WTC11 (cell line): Measurements from ENCODE around the gene SRCIN1. TPM values are rescaled to one million over a fixed set of nuclear protein-coding genes. Genes with fewer than 3 reads are reported as not detected.

Source experiments
- ATAC-seq: fragments of 200-7000 bp; cut with Tn5 transposase; 2 replicates; pipeline ENCODE4 v1.10.0; 2021; ENCODE audit warnings: mild to moderate bottlenecking, moderate library complexity
- CTCF ChIA-PET: fragments of 300-600 bp; sonication (Branson Sonifier 250); formaldehyde crosslinking; loops from one replicate; lab custom pipeline; 2021; ENCODE audit warnings: antibody characterized with exemption; lab: Charles Lee
- POLR2A ChIA-PET: fragments of 350-600 bp; sonication (Branson Sonifier 250); formaldehyde crosslinking; loops from one replicate; lab custom pipeline; 2021; ENCODE audit warnings: antibody characterized with exemption; lab: Charles Lee
- DNase-seq: peaks from one replicate; pipeline ENCODE4 v3.0.0; 2021; ENCODE audit warnings: low spot score
- H3K27ac Mint-ChIP-seq: 2 replicates; pipeline ENCODE4 v1.8.0; 2021; ENCODE audit warnings: mixed read lengths
- H3K27me3 Mint-ChIP-seq: 2 replicates; pipeline ENCODE4 v1.8.0; 2021; ENCODE audit warnings: low read depth, mild to moderate bottlenecking, moderate library complexity, mixed read lengths
- H3K36me3 Mint-ChIP-seq: 2 replicates; pipeline ENCODE4 v1.8.0; 2021; ENCODE audit warnings: mixed read lengths
- H3K4me1 Mint-ChIP-seq: 2 replicates; pipeline ENCODE4 v1.8.0; 2022; ENCODE audit warnings: mixed read lengths
- H3K4me3 Mint-ChIP-seq: 2 replicates; pipeline ENCODE4 v1.8.0; 2021; ENCODE audit warnings: mild to moderate bottlenecking, moderate library complexity, mixed read lengths
- H3K9me3 Mint-ChIP-seq: 2 replicates; pipeline ENCODE4 v1.8.0; 2021; ENCODE audit warnings: mixed read lengths
- CREM ChIP-seq: sonication (generic); formaldehyde crosslinking; IDR thresholded peaks from 2 replicates; pipeline ENCODE4 v1.8.1; 2022; ENCODE audit warnings: mild to moderate bottlenecking, missing genetic modification reagents, moderate library complexity
- JAZF1 ChIP-seq: fragments of 250-450 bp; sonication (Bioruptor Pico); IDR thresholded peaks from 2 replicates; pipeline ENCODE4 v1.9.0; 2021; ENCODE audit warnings: moderate library complexity, mild to moderate bottlenecking, inconsistent platforms
- MYBL2 ChIP-seq: sonication (generic); formaldehyde crosslinking; IDR thresholded peaks from 2 replicates; pipeline ENCODE4 v1.8.1; 2023; ENCODE audit warnings: mild to moderate bottlenecking, moderate library complexity, missing genetic modification reagents
- NFYB ChIP-seq: sonication (generic); formaldehyde crosslinking; conservative IDR thresholded peaks from 2 replicates; pipeline ENCODE4 v1.8.0; 2022; ENCODE audit warnings: low read depth, missing genetic modification reagents
- SP1 ChIP-seq: sonication (generic); formaldehyde crosslinking; conservative IDR thresholded peaks from 2 replicates; pipeline ENCODE4 v1.8.1; 2022; ENCODE audit warnings: missing genetic modification reagents
- TCF7 ChIP-seq: sonication (generic); formaldehyde crosslinking; IDR thresholded peaks from 2 replicates; pipeline ENCODE4 v1.8.0; 2022; ENCODE audit warnings: mild to moderate bottlenecking, low read depth, missing genetic modification reagents, moderate library complexity
- TEAD1 ChIP-seq: sonication (generic); formaldehyde crosslinking; IDR thresholded peaks from 2 replicates; pipeline ENCODE4 v1.8.0; 2022; ENCODE audit warnings: mild to moderate bottlenecking, missing genetic modification reagents
- ZBTB21 ChIP-seq: sonication (generic); formaldehyde crosslinking; IDR thresholded peaks from 2 replicates; pipeline ENCODE4 v1.8.1; 2023; ENCODE audit warnings: mild to moderate bottlenecking, missing genetic modification reagents, borderline replicate concordance
- ZNF138 ChIP-seq: sonication (generic); formaldehyde crosslinking; conservative IDR thresholded peaks from 2 replicates; pipeline ENCODE4 v1.8.1; 2022; ENCODE audit warnings: mild to moderate bottlenecking, moderate library complexity, missing genetic modification reagents
- ZNF232 ChIP-seq: sonication (generic); formaldehyde crosslinking; IDR thresholded peaks from 2 replicates; pipeline ENCODE4 v1.8.0; 2022; ENCODE audit warnings: mild to moderate bottlenecking, missing genetic modification reagents
- ZNF263 ChIP-seq: sonication (generic); formaldehyde crosslinking; IDR thresholded peaks from 2 replicates; pipeline ENCODE4 v1.8.1; 2022; ENCODE audit warnings: low read depth, mild to moderate bottlenecking, moderate library complexity, missing genetic modification reagents
- ZNF671 ChIP-seq: fragments of 250-450 bp; sonication (Bioruptor Pico); IDR thresholded peaks from 2 replicates; pipeline ENCODE4 v1.8.0; 2021; ENCODE audit warnings: mild to moderate bottlenecking
- total RNA-seq: library from RNA; stranded (reverse); gene quantifications from 3 replicates; pipeline ENCODE4 v1.2.3, GENCODE V29; 2021
- TF ChIP-seq, protein P1 (sequence below): sonication (generic); formaldehyde crosslinking; IDR thresholded peaks from 2 replicates; pipeline ENCODE4 v1.8.0; 2022; ENCODE audit warnings: mild to moderate bottlenecking, missing genetic modification reagents
- TF ChIP-seq, protein P2 (sequence below): sonication (generic); formaldehyde crosslinking; IDR thresholded peaks from 2 replicates; pipeline ENCODE4 v1.8.0; 2023; ENCODE audit warnings: mild to moderate bottlenecking, missing genetic modification reagents
- TF ChIP-seq, protein P3 (sequence below): sonication (generic); formaldehyde crosslinking; IDR thresholded peaks from 2 replicates; pipeline ENCODE4 v1.8.1; 2022; ENCODE audit warnings: low read depth, mild to moderate bottlenecking, moderate library complexity, missing genetic modification reagents, borderline replicate concordance
- TF ChIP-seq, protein P4 (sequence below): sonication (generic); formaldehyde crosslinking; IDR thresholded peaks from 2 replicates; pipeline ENCODE4 v1.8.1; 2022; ENCODE audit warnings: mild to moderate bottlenecking, moderate library complexity, missing genetic modification reagents
- TF ChIP-seq, protein P5 (sequence below): sonication (generic); formaldehyde crosslinking; IDR thresholded peaks from 2 replicates; pipeline ENCODE4 v1.8.1; 2023; ENCODE audit warnings: mild to moderate bottlenecking, missing genetic modification reagents, moderate library complexity
- TF ChIP-seq, protein P6 (sequence below): sonication (generic); formaldehyde crosslinking; IDR thresholded peaks from 2 replicates; pipeline ENCODE4 v1.8.1; 2023; ENCODE audit warnings: mild to moderate bottlenecking, missing genetic modification reagents, moderate library complexity

SRCIN1 gene
- total RNA-seq, 1 experiment from 2014 or later: 17.3 TPM

DNA sequence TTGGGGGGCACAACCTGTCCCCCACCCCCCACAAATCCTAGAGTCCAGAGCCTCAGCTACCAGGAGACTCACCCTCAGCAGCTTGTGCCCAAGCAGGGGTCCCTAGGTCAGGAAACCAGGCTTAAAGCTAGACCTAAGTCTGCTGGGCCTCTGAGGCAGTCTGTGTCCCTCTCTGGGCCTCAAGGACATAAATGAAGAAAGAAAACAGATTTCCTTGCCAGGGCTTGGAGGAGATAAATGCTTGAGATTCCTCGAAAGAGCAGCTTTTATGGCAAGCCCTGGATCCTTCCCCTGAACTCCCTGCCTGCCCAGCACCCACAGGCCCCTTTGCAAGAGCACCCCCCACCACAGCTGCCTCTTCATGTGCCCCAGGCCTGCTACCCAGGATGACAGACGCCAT, 3.3 kb downstream of the SRCIN1 start (continued):
- TF ChIP-seq, protein P1, sequence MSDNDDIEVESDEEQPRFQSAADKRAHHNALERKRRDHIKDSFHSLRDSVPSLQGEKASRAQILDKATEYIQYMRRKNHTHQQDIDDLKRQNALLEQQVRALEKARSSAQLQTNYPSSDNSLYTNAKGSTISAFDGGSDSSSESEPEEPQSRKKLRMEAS (CRISPR knock-in tag): no peak
- TF ChIP-seq ZBTB21 (no peak), MYBL2 (CRISPR knock-in tag) (no peak), ZNF671 (CRISPR knock-in tag) (no peak), TCF7 (no peak)
- TF ChIP-seq, protein P2, sequence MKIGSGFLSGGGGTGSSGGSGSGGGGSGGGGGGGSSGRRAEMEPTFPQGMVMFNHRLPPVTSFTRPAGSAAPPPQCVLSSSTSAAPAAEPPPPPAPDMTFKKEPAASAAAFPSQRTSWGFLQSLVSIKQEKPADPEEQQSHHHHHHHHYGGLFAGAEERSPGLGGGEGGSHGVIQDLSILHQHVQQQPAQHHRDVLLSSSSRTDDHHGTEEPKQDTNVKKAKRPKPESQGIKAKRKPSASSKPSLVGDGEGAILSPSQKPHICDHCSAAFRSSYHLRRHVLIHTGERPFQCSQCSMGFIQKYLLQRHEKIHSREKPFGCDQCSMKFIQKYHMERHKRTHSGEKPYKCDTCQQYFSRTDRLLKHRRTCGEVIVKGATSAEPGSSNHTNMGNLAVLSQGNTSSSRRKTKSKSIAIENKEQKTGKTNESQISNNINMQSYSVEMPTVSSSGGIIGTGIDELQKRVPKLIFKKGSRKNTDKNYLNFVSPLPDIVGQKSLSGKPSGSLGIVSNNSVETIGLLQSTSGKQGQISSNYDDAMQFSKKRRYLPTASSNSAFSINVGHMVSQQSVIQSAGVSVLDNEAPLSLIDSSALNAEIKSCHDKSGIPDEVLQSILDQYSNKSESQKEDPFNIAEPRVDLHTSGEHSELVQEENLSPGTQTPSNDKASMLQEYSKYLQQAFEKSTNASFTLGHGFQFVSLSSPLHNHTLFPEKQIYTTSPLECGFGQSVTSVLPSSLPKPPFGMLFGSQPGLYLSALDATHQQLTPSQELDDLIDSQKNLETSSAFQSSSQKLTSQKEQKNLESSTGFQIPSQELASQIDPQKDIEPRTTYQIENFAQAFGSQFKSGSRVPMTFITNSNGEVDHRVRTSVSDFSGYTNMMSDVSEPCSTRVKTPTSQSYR (CRISPR knock-in tag): no peak
- TF ChIP-seq, protein P3, sequence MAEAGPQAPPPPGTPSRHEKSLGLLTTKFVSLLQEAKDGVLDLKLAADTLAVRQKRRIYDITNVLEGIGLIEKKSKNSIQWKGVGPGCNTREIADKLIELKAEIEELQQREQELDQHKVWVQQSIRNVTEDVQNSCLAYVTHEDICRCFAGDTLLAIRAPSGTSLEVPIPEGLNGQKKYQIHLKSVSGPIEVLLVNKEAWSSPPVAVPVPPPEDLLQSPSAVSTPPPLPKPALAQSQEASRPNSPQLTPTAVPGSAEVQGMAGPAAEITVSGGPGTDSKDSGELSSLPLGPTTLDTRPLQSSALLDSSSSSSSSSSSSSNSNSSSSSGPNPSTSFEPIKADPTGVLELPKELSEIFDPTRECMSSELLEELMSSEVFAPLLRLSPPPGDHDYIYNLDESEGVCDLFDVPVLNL: no peak

DNA sequence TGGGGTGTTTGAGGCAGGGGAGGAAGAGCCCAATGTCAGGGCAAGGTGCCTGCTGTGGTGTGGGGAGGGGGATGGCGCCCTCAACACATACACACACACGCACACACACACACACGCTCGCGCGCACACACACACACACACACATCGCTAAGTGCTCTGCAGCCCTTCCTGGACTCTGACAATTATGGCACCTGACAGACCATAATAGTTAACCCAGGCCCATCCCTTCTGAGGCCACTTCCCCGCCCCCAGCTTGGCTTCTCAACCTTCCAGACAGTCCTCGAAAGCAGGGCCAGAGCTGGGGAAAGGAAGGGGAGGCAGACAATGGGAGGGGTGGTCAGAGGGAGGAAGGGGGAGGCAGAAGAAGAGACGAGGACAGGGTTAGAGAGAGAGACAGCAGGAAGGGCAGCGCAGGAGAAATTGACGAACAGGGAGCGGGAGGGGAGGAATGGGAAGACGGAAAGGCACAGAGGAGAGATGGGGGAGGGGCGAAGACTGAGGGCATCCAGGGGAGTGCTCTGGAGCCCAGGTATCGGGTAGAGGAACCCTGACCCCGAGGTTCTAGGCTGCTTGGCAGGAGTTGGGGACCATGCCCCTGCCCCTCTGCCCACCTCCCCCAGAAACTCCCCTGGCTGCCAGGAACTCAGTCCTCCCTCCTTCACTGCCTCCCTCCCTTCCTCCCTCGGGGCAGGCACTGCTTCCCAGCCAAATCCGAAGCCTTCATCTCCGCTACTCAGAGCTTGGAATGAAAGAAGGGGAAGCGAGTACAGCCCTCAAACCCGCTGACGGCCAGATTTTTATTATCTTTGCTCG, 4.0 kb downstream of the SRCIN1 start:
- Mint-ChIP-seq H3K36me3 (no peaks in the 10 kb centered on the region), H3K4me3 (peak overlapping the region; percentile 64), H3K27me3 (peaks cover 54% of the 10 kb centered on the region), H3K4me1 (peaks cover 77% of the 10 kb centered on the region), H3K27ac (peak overlapping the region; percentile 60), H3K9me3 (no peaks in the 10 kb centered on the region)
- DNase-seq: peak; percentile 57
- ATAC-seq: peak; percentile 0; the same call in 1 of the 2 replicates
- TF ChIP-seq ZNF263 (CRISPR knock-in tag) (peak; percentile 68), ZNF232 (CRISPR knock-in tag) (no peak)
- POLR2A ChIA-PET: interaction anchor here (0.6 to 1.1 kb wide), 3 partner anchors 30 to 70 kb away, joined by 3 to 5 read pairs (median 3); no protein-coding TSS in a partner anchor
- CTCF ChIA-PET: interaction anchor here (0.7 to 27.2 kb wide), 8 partner anchors 8 to 91 kb away, joined by 3 to 727 read pairs (median 10); partner anchors contain the start of gene EPOP

DNA sequence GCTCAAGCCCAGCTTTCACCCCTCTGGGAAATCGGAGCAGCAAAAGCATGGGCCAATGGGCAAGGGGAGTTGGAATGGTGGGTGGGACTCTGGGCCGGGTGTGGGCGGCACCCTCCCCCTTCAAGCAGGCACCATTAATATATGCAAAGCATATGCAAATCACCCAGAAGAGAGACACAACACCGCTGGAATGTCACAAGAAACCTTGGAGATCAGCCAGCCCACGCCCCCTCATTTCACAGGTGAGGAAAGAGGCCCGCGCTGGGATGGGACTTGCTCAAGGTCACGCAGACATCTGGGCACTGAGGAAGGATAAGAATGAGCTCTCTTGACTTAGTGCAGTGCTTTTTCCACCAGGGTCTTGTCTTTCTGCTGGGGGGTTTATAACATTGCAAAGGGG, 4.8 kb downstream of the SRCIN1 start:
- TF ChIP-seq ZNF138 (CRISPR knock-in tag) (no peak), CREM (CRISPR knock-in tag) (no peak), TEAD1 (CRISPR knock-in tag) (no peak), JAZF1 (CRISPR knock-in tag) (no peak), SP1 (CRISPR knock-in tag) (no peak), NFYB (CRISPR knock-in tag) (no peak)
- TF ChIP-seq, protein P4, sequence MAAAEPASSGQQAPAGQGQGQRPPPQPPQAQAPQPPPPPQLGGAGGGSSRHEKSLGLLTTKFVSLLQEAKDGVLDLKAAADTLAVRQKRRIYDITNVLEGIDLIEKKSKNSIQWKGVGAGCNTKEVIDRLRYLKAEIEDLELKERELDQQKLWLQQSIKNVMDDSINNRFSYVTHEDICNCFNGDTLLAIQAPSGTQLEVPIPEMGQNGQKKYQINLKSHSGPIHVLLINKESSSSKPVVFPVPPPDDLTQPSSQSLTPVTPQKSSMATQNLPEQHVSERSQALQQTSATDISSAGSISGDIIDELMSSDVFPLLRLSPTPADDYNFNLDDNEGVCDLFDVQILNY (CRISPR knock-in tag): no peak
- TF ChIP-seq, protein P5, sequence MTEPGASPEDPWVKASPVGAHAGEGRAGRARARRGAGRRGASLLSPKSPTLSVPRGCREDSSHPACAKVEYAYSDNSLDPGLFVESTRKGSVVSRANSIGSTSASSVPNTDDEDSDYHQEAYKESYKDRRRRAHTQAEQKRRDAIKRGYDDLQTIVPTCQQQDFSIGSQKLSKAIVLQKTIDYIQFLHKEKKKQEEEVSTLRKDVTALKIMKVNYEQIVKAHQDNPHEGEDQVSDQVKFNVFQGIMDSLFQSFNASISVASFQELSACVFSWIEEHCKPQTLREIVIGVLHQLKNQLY: no peak
- TF ChIP-seq, protein P6, sequence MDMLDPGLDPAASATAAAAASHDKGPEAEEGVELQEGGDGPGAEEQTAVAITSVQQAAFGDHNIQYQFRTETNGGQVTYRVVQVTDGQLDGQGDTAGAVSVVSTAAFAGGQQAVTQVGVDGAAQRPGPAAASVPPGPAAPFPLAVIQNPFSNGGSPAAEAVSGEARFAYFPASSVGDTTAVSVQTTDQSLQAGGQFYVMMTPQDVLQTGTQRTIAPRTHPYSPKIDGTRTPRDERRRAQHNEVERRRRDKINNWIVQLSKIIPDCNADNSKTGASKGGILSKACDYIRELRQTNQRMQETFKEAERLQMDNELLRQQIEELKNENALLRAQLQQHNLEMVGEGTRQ: no peak
- Mint-ChIP-seq H3K4me3 (peak overlapping the region; percentile 64), H3K27me3 (peaks cover 55% of the 10 kb centered on the region), H3K9me3 (no peaks in the 10 kb centered on the region), H3K27ac (peak overlapping the region; percentile 58; the same call in 1 of the 2 replicates), H3K4me1 (peaks cover 82% of the 10 kb centered on the region), H3K36me3 (no peaks in the 10 kb centered on the region)
- ChIA-PET POLR2A (interaction anchor here (0.9 kb wide), 2 partner anchors 41 to 43 kb away, joined by 3 read pairs; no protein-coding TSS in a partner anchor), CTCF (interaction anchor here (1.3 to 27.2 kb wide), 6 partner anchors 9 to 61 kb away, joined by 3 to 727 read pairs (median 86); partner anchors contain the start of gene EPOP)
- DNase-seq (no peak), ATAC-seq (peak; percentile 1; the same call in 1 of the 2 replicates)
